HG02973 (cell line): ENCODE results near the gene SLC35F6.

Experiments used
- ATAC-seq: cut with Tn5 transposase; IDR thresholded peaks from one replicate; pipeline ENCODE4 v1.9.1; 2021; ENCODE audit warnings: moderate library complexity; ENCODE audit not compliant: unreplicated experiment

The SLC35F6 gene

DNA sequence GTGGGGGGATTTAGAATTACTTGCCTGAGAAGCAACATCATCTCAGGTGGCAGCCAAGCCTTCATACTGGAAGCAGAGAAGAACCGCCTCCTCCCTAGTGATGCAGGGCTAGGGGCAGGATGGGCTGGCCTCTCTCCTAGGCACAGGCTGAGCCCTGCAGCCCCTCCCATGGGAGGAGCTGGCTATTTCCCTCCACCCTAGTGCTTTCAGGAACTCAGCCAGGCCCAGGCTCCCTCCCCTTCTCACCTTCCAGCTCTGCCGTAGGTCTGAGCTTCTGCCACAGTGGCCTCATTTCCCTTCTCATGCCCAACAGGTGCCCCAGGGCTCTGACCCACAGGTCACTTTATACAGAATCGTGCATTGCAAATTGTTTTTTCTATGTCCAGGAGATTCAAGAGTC lies 52.8 kb downstream of the SLC35F6 start:
- ATAC-seq = no peak

DNA sequence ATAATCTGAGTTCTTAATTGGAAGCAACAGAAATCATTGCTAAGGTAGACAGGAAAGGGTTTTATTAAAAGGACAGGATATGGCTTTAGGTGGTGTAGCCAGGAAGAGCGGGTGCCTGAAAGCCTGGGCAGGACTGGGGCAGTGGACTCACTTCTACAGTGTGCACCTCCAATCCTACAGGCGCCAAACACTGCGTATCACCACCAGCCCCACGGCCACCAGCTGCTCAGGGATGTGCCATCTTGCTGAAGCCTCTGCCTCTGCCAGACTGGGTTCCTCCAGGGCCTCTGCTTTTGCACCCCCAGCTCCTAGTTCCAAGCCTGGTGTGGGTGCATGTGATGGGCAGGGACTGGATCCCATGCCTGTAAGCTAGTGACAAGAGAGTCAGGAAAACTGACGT lies 54.2 kb downstream of the SLC35F6 start:
- no peak for ATAC-seq

DNA sequence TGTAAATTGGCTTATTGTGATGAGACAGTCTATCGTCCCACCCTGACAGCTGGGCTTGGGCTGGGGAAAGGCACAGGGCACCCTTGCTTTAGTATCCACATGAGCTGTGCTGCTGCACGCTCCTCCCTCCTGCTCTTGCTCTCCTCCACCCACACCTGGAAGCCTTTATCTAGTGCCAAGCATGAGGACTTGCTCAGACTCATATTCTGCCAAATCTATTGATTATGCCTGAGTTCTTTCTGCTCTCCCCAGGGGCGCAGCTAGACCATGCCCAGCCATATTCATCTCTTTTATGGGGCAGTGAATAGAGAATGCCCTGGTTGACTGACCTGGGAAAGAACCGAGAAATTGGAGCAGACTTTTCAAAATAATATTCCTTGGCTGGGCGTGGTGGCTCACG lies 54.9 kb downstream of the SLC35F6 start:
- no peak for ATAC-seq

DNA sequence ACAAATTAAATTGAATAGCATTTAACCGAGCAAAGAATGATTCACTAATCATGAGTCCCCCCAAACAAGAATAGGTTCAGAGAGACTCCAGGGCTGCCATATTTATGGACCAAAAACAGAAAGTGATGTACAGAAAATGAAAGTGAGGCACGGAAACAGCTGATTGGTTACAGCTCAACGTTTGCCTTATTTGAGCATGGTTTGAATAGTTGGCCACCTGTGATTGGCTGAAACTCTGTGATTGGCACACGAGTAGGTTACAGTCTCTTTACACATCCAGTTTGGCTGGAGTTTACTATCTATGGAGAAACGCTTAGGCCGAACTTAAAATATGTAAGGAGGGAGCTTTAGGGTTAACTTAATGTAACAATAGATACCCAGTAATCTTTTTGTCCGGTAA lies 56.8 kb downstream of the SLC35F6 start:
- no peak for ATAC-seq

DNA sequence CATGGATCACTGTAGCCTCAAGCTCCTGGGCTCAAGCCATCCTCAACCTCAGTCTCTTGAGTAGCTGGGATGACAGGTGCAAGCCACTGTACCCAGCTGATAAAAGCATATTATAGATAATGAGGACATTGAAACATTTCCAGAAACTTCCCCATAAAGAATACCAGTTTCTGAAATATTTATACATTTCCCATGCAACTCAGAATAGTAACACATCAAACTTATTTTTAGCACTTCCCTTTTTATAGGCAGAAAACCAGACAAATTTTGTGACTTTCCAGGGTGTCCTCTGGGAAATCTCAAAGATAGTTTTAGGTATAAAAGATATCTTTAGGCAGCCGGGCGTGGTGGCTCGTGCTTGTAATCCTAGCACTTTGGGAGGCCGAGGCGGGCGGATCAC lies 58.8 kb downstream of the SLC35F6 start:
- ATAC-seq = no peak
